Measurements from ENCODE around the gene SLC2A6. TPM values are rescaled to one million over a fixed set of nuclear protein-coding genes. Genes with fewer than 3 reads are reported as not detected.
A peak's percentile ranks its signal among the peaks of the same experiment; 100 is the strongest.

SLC2A6 gene
- total RNA-seq, 2 experiments from 2014 or later, result 5.5 to 9.9 TPM

DNA sequence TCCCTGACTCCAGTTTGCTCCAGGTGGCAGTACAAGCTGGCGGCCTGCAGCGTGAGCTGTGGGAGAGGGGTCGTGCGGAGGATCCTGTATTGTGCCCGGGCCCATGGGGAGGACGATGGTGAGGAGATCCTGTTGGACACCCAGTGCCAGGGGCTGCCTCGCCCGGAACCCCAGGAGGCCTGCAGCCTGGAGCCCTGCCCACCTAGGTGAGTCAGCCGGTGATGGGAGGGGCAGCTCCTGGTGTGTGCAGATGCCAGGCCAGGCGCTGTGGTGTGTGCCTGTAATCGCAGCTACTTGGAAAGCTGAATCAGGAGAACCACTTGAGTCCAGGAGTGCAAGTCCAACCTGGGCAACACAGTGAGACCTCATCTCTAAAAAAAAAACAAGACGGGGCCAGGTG lies 29.1 kb downstream of the SLC2A6 start:
- Mint-ChIP-seq H3K27ac (no peak overlapping the region), H3K4me1 (no peaks in the 10 kb centered on the region), H3K27me3 (peaks cover 3% of the 10 kb centered on the region), H3K36me3 (no peaks in the 10 kb centered on the region), H3K9me3 (ENCODE audit: low read depth) (no peaks in the 10 kb centered on the region), H3K4me3 (no peak overlapping the region)
- no peak for ATAC-seq
- CTCF ChIA-PET, result no interaction called here
- no peak for DNase-seq

DNA sequence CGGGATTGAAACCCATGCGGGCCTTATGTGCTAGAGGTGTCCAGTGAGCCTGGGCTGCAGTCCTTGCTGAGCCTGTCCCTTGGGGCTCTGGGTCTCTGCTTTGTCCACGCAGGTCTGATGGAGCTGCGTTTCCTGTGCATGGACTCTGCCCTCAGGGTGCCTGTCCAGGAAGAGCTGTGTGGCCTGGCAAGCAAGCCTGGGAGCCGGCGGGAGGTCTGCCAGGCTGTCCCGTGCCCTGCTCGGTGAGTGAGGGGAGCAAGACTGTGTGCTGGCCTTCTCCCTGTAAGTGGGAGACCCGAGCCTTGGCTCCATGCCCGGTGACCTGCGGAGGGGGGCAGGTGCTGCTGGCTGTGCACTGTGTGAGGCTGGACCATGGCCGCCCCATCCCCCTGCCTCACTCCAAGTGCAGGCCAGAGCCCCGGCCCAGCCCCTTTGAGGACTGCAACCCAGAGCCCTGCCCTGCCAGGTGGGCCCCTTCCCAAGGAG lies 30.4 kb downstream of the SLC2A6 start:
- Mint-ChIP-seq H3K9me3 (ENCODE audit: low read depth) (no peaks in the 10 kb centered on the region), H3K4me3 (no peak overlapping the region), H3K27me3 (peaks cover 3% of the 10 kb centered on the region), H3K4me1 (no peaks in the 10 kb centered on the region), H3K36me3 (no peaks in the 10 kb centered on the region), H3K27ac (no peak overlapping the region)
- CTCF ChIA-PET, result no interaction called here
- no peak for ATAC-seq
- DNase-seq, result no peak

DNA sequence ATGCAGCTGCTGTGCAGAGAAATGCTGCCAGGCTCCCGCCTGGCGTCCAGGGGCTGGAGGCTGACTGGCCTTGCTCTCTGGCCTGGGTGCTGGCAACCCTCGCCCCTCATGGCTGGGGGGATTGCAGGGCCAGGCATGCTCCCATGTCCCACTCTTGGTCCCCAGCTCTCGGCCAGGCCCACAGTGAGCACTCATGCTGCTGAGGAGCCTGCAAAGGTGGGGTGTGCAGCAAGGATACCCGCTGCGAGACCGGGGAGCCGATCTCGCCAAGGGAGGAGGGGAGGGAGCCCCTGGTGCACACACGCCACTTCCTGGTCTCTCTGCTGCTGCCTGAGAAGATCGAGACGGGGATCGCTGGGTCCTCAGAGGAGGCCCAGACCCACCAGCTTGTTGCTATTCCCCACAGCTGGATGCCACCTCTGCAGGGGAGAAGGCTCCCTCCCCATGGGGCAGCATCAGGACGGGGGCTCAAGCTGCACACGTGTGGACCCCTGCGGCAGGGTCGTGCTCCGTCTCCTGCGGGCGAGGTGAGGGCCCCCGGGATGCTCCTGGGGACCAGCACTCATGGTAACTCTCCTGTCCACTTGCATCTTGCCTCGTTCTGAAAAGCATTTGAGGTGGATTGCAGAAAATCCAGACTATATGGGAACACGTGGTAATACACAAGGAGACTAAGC lies 33.5 kb downstream of the SLC2A6 start:
- CTCF ChIA-PET, result no interaction called here
- DNase-seq (no peak), ATAC-seq (no peak)
- Mint-ChIP-seq H3K36me3 (no peaks in the 10 kb centered on the region), H3K27ac (no peak overlapping the region), H3K9me3 (ENCODE audit: low read depth) (no peaks in the 10 kb centered on the region), H3K4me3 (no peak overlapping the region), H3K27me3 (peaks cover 3% of the 10 kb centered on the region), H3K4me1 (no peaks in the 10 kb centered on the region)

GRCh38 chr9:133443982-133444381 lies 34.9 kb downstream of the SLC2A6 start:
- Mint-ChIP-seq H3K9me3 (ENCODE audit: low read depth) (no peaks in the 10 kb centered on the region), H3K4me1 (peaks cover 4% of the 10 kb centered on the region), H3K27ac (no peak overlapping the region), H3K4me3 (no peak overlapping the region), H3K36me3 (no peaks in the 10 kb centered on the region), H3K27me3 (peaks cover 3% of the 10 kb centered on the region)
- DNase-seq, result no peak
- ATAC-seq, result no peak
- CTCF ChIA-PET, result interaction anchor here (1.4 kb wide), 1 partner anchor 35 kb away, joined by 3 read pairs; the partner anchor contains the start of gene SLC2A6

- DNase-seq, result no peak
- no peak overlapping the region for H3K4me3 Mint-ChIP-seq
- H3K27me3 Mint-ChIP-seq, result peaks cover 3% of the 10 kb centered on the region
- H3K36me3 Mint-ChIP-seq, result no peaks in the 10 kb centered on the region
- CTCF ChIA-PET, result interaction anchor here (1.4 to 1.7 kb wide), 2 partner anchors 36 to 205 kb away, joined by 3 read pairs; partner anchors contain the start of gene SLC2A6
- H3K9me3 Mint-ChIP-seq (ENCODE audit: low read depth), result no peaks in the 10 kb centered on the region
- peaks cover 4% of the 10 kb centered on the region for H3K4me1 Mint-ChIP-seq
- H3K27ac Mint-ChIP-seq, result no peak overlapping the region
- no peak for ATAC-seq
These were observed 35.7 kb downstream of the SLC2A6 start for GRCh38 chr9:133443248-133443647.

DNA sequence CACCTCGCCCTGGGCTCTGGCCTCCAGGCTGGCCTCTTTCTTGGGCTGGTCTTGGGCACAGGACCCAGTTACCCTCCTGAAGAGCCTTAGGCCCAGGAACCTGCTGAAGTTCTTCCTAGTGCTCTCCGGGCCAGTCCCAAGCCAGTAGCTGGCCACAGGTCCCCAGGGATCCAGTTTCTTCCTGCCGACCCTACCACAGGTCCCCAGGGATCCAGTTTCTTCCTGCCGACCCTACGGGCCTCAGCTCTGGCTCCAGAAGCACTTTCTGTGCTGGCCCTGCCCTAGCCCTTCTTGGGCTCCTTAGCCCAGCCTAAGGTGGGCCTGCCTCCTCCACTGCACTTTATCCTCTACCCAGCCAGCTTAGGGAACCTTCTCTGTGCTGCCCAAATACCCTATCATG lies 37.3 kb downstream of the SLC2A6 start:
- H3K9me3 Mint-ChIP-seq (ENCODE audit: low read depth), result no peaks in the 10 kb centered on the region
- no peak for ATAC-seq
- peaks cover 3% of the 10 kb centered on the region for H3K27me3 Mint-ChIP-seq
- H3K27ac Mint-ChIP-seq, result no peak overlapping the region
- peaks cover 4% of the 10 kb centered on the region for H3K4me1 Mint-ChIP-seq
- H3K4me3 Mint-ChIP-seq, result no peak overlapping the region
- no peak for DNase-seq
- CTCF ChIA-PET, result interaction anchor here (0.9 to 1.7 kb wide), 2 partner anchors 45 to 203 kb away, joined by 3 read pairs; no protein-coding TSS in a partner anchor
- H3K36me3 Mint-ChIP-seq, result no peaks in the 10 kb centered on the region

DNA sequence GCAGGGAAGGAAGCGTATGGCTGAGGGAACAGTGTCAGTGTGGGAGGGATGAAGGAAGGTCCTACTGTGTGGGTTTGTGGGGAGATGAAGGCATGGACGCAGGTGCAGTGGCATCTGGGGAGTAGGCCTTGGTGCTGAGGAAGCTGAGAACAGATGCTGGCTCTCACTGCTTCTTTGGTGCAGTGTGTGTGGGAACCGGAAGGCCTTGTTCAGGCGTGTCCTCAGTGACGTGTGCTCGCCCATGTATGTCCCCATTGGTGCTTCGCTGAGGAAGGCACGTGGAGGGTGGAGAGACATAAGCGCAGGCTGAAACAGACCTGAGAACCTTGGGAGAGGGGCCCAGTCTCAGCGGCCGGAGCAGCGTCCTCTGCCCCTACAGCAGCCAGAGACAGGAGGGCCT lies 38.0 kb downstream of the SLC2A6 start:
- no peaks in the 10 kb centered on the region for H3K36me3 Mint-ChIP-seq
- no peaks in the 10 kb centered on the region for H3K27me3 Mint-ChIP-seq
- DNase-seq, result no peak
- H3K4me1 Mint-ChIP-seq, result peaks cover 4% of the 10 kb centered on the region
- H3K9me3 Mint-ChIP-seq (ENCODE audit: low read depth), result no peaks in the 10 kb centered on the region
- no peak overlapping the region for H3K4me3 Mint-ChIP-seq
- H3K27ac Mint-ChIP-seq, result no peak overlapping the region
- CTCF ChIA-PET, result no interaction called here
- ATAC-seq, result no peak

GRCh38 chr9:133439337-133439736 lies 39.6 kb downstream of the SLC2A6 start:
- H3K36me3 Mint-ChIP-seq, result no peaks in the 10 kb centered on the region

DNA sequence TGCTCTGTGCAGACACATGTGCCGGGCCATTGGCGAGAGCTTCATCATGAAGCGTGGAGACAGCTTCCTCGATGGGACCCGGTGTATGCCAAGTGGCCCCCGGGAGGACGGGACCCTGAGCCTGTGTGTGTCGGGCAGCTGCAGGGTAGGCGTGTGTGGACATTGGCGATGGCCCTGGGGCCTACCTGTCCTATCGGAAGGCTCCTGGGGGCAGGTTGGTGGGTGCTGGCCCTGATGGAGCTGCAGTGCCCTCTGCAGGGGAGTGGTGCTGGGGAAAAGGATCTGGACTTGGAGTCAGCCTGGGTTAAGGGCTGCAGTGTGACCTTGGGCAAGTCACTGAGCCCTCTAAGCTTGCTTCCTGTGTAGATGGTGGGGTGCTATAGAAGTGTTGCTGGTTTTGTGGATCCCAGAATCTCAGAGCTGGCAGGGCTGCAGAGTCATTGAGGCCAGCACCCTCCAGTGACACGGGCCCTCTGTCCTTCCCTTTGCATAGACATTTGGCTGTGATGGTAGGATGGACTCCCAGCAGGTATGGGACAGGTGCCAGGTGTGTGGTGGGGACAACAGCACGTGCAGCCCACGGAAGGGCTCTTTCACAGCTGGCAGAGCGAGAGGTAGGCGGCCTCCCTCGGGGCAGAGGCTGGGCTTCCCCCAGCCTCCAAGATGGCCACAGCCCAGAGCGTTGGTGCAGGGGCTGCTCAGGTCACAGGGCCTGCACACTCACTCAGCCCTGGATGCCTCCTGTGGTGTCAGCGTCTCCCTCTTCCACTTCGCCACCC lies 41.0 kb downstream of the SLC2A6 start:
- H3K4me3 Mint-ChIP-seq, result no peak overlapping the region
- ATAC-seq (no peak), DNase-seq (no peak)
- peaks cover 4% of the 10 kb centered on the region for H3K4me1 Mint-ChIP-seq
- H3K27me3 Mint-ChIP-seq, result no peaks in the 10 kb centered on the region
- no peaks in the 10 kb centered on the region for H3K9me3 Mint-ChIP-seq (ENCODE audit: low read depth)
- H3K27ac Mint-ChIP-seq, result no peak overlapping the region
- CTCF ChIA-PET, result no interaction called here
- H3K36me3 Mint-ChIP-seq, result no peaks in the 10 kb centered on the region

More at GRCh38 chr9:133439337-133439736, 39.6 kb downstream of the SLC2A6 start:
- peak overlapping the region; percentile 10 for H3K27ac Mint-ChIP-seq
- H3K4me3 Mint-ChIP-seq, result no peak overlapping the region
- H3K27me3 Mint-ChIP-seq, result no peaks in the 10 kb centered on the region
- peaks cover 4% of the 10 kb centered on the region for H3K4me1 Mint-ChIP-seq
- DNase-seq (no peak), ATAC-seq (no peak)
- CTCF ChIA-PET, result no interaction called here
- H3K9me3 Mint-ChIP-seq (ENCODE audit: low read depth), result no peaks in the 10 kb centered on the region

- DNase-seq, result no peak
- Mint-ChIP-seq H3K9me3 (ENCODE audit: low read depth) (no peaks in the 10 kb centered on the region), H3K4me3 (no peak overlapping the region), H3K27me3 (no peaks in the 10 kb centered on the region), H3K36me3 (no peaks in the 10 kb centered on the region), H3K4me1 (peaks cover 4% of the 10 kb centered on the region), H3K27ac (no peak overlapping the region)
- ATAC-seq, result no peak
- CTCF ChIA-PET, result no interaction called here
These were observed 42.2 kb downstream of the SLC2A6 start for GRCh38 chr9:133436681-133437080.

- no peak for DNase-seq
- no peaks in the 10 kb centered on the region for H3K36me3 Mint-ChIP-seq
- no peak overlapping the region for H3K27ac Mint-ChIP-seq
- peaks cover 5% of the 10 kb centered on the region for H3K27me3 Mint-ChIP-seq
- CTCF ChIA-PET, result no interaction called here
- peaks cover 6% of the 10 kb centered on the region for H3K4me1 Mint-ChIP-seq
- no peaks in the 10 kb centered on the region for H3K9me3 Mint-ChIP-seq (ENCODE audit: low read depth)
- H3K4me3 Mint-ChIP-seq, result no peak overlapping the region
- no peak for ATAC-seq
These were observed 45.5 kb downstream of the SLC2A6 start for GRCh38 chr9:133433351-133433843.

GRCh38 chr9:133430244-133430643 lies 48.7 kb downstream of the SLC2A6 start:
- CTCF ChIA-PET, result interaction anchor here (1.6 kb wide), 1 partner anchor 13 kb away, joined by 3 read pairs; no protein-coding TSS in a partner anchor

GRCh38 chr9:133429641-133430161 lies 49.2 kb downstream of the SLC2A6 start:
- peak; percentile 20 for ATAC-seq
- no peaks in the 10 kb centered on the region for H3K9me3 Mint-ChIP-seq (ENCODE audit: low read depth)
- H3K4me3 Mint-ChIP-seq, result no peak overlapping the region
- H3K27me3 Mint-ChIP-seq, result peaks cover 23% of the 10 kb centered on the region
- H3K27ac Mint-ChIP-seq, result no peak overlapping the region
- H3K36me3 Mint-ChIP-seq, result no peaks in the 10 kb centered on the region
- peaks cover 9% of the 10 kb centered on the region for H3K4me1 Mint-ChIP-seq
- no peak for DNase-seq
- CTCF ChIA-PET, result interaction anchor here (1.6 kb wide), 1 partner anchor 13 kb away, joined by 3 read pairs; no protein-coding TSS in a partner anchor

More at GRCh38 chr9:133430244-133430643, 48.7 kb downstream of the SLC2A6 start:
- H3K4me3 Mint-ChIP-seq, result no peak overlapping the region
- DNase-seq (no peak), ATAC-seq (no peak)
- H3K4me1 Mint-ChIP-seq, result peaks cover 9% of the 10 kb centered on the region
- no peaks in the 10 kb centered on the region for H3K36me3 Mint-ChIP-seq
- no peaks in the 10 kb centered on the region for H3K9me3 Mint-ChIP-seq (ENCODE audit: low read depth)
- peaks cover 23% of the 10 kb centered on the region for H3K27me3 Mint-ChIP-seq
- no peak overlapping the region for H3K27ac Mint-ChIP-seq

All from activated CD8-positive, alpha-beta memory T cell treated with anti-CD3 and anti-CD28 coated beads, Interleukin-2, amount 10 ng/mL, durations not matched to agents 7 days and 5 days (primary cell).